SIG-M5 treated with dmso at 0.1 percent for 504 hours (cell line): ENCODE measurements around the gene CLASP1.

ENCODE experiments used
- DNase-seq: peaks from one replicate; lab custom pipeline; 2025; ENCODE audit not compliant: unreplicated experiment; lab: John Stamatoyannopoulos, UW

Gene CLASP1

GRCh38 chr2:121294881-121295840 lies 354.1 kb downstream of the CLASP1 start:
- DNase-seq: no peak

DNA sequence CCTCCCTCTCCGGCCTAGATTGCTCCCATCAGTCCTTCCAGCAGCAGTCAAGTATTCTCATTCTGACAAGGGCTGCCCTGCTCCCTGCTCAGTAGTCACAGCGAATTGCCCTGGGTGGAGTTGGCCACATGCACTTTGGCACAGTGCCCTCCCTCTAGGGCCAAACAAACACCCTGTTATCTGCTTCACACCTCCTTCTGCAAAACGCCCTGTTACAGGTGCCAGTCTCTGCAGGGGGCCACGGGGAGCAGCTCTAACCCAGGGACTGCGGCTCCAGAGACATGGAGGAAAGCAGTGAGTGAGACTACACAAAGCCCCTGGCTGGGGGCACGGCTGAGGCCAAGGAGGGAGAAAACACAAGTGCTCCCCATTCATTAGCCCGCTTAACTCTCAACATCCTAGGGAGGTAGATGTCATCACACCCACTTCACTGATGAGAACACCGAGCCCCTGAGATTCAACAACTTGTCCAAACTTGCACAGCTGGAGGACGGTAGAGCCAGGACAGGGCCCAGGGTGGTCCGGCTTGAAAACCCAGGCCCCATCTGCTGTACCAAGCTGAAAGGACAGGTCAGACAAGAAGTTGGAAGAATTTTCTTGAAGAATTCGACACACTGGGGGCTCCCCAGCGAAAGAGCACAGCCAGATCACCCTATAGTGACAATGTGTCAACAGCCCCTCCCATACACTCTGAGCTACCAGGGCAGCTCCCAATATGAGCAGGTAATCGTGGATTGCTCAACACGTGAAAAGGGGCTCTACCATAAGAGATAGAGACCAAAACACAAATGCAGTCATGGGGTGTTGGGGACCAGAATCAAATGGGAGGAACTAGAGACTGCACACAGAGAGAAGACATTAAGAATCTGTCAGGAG lies 355.6 kb downstream of the CLASP1 start:
- DNase-seq: no peak

DNA sequence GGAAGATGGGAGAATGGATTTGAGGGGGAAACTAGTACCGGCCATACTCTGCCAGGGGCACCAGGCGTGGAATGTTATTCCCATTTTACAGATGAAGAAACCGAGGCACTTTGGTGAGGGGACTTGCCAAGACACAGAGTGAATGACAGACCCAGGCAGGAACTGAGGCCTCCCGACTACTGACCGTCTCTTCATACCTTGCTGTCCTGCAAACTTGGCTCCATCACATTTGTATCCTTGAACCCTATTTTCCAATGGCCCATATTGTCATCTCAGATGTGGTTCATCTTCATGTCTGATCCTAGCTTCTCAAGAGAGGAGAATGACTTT lies 358.0 kb downstream of the CLASP1 start:
- no peak for DNase-seq

GRCh38 chr2:121289271-121289670 lies 360.0 kb downstream of the CLASP1 start:
- no peak for DNase-seq

- DNase-seq: peak; percentile 7
These were observed 360.6 kb downstream of the CLASP1 start for GRCh38 chr2:121288454-121289231.

GRCh38 chr2:121287956-121288355 lies 361.3 kb downstream of the CLASP1 start:
- no peak for DNase-seq
